T47D (cell line): Measurements from ENCODE around the gene EGFR.

Experiments
- DNase-seq, 2 experiments: peaks; one replicate each; pipeline versions ENCODE4 v3.0.0 to v3.0.0-alpha.2; 2011 to 2012; ENCODE audit warnings: low read depth in 1 of 2, low spot score in 1 of 2
- JUND ChIP-seq: IDR thresholded peaks from 2 replicates; pipeline ENCODE4 v1.6.1; 2012; ENCODE audit warnings: low read depth
- in situ Hi-C: cut with HindIII; loops from 2 replicates; pipeline ENCODE4 v1.10.0; 2016; ENCODE audit warnings: low sequenced_read_pairs, low pct_unique_long_range_greater_than_20kb

The EGFR gene

DNA sequence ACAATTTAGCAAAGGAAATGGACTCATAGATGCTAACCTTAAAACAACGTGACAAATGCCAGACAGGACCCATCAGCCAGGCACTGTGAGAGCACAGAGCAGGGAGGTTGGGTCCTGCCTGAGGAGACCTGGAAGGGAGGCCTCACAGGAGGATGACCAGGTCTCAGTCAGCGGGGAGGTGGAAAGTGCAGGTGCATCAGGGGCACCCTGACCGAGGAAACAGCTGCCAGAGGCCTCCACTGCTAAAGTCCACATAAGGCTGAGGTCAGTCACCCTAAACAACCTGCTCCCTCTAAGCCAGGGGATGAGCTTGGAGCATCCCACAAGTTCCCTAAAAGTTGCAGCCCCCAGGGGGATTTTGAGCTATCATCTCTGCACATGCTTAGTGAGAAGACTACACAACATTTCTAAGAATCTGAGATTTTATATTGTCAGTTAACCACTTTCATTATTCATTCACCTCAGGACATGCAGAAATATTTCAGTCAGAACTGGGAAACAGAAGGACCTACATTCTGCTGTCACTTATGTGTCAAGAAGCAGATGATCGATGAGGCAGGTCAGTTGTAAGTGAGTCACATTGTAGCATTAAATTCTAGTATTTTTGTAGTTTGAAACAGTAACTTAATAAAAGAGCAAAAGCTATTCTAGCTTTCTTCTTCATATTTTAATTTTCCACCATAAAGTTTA, 188.8 kb downstream of the EGFR start:
- in situ Hi-C loops, result no loop called here
- TF ChIP-seq JUND, result no peak
- no peak for DNase-seq

- no peak for TF ChIP-seq JUND
- in situ Hi-C loops, result no loop called here
- DNase-seq, result no peak
Measured at GRCh38 chr7:55209366-55209765, 190.5 kb downstream of the EGFR start.

- no peak for DNase-seq
- in situ Hi-C loops, result no loop called here
- no peak for TF ChIP-seq JUND
Measured at GRCh38 chr7:55210176-55210575, 191.4 kb downstream of the EGFR start.

DNA sequence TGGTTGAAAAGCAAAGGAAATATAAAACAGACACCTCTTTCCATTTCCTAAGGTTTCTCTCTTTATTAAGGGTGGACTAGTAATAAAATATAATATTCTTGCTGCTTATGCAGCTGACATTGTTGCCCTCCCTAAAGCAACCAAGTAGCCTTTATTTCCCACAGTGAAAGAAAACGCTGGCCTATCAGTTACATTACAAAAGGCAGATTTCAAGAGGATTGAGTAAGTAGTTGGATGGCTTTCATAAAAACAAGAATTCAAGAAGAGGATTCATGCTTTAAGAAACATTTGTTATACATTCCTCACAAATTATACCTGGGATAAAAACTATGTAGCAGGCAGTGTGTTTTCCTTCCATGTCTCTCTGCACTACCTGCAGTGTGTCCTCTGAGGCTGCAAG, 191.9 kb downstream of the EGFR start:
- in situ Hi-C loops, result no loop called here
- DNase-seq, result no peak
- TF ChIP-seq JUND, result no peak

GRCh38 chr7:55211726-55212125, 192.9 kb downstream of the EGFR start:
- no peak for DNase-seq
- TF ChIP-seq JUND, result no peak
- in situ Hi-C loops, result no loop called here

DNA sequence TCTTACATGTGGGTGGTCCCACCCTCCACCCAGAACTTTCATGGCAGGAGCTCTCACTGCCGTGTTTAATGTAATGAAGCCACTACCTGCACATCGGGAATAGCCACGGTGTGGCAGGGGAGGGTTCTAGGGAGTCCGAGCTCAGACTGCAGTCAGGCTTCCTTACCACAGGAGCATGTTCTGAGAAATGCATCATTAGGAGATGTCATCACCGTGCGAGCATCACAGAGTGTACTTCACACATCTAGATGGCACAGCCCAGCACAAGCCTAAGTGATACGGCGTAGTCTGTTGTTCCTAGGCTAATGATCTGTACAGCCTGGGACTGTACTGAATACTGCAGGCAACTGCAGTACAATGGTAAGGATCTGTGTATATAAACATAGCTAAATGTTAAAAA, 193.4 kb downstream of the EGFR start:
- TF ChIP-seq JUND, result no peak
- in situ Hi-C loops, result no loop called here
- no peak for DNase-seq

DNA sequence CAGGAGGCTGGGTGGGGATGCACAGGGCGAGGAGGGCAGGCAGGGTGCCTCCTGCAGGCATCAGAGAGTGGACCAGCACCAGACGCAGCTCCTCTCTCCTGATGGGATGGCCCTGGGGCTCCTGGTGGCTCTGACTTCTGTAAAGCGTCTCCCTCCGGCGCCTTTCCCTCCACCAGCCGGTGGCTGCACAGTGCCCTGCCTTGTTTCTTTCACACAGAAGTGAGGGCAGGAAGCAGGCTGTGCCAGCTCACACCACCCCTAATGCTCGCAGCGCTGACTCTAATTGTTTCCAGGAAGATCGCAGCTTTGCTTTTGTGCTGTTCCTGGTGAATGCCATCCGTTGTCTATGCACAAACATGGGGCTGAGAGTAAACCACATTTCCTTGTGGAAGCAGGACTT, 194.0 kb downstream of the EGFR start:
- in situ Hi-C loops, result no loop called here
- no peak for TF ChIP-seq JUND
- no peak for DNase-seq

- DNase-seq, result no peak
- in situ Hi-C loops, result no loop called here
- TF ChIP-seq JUND, result no peak
Measured at GRCh38 chr7:55214707-55215106, 195.9 kb downstream of the EGFR start.

DNA sequence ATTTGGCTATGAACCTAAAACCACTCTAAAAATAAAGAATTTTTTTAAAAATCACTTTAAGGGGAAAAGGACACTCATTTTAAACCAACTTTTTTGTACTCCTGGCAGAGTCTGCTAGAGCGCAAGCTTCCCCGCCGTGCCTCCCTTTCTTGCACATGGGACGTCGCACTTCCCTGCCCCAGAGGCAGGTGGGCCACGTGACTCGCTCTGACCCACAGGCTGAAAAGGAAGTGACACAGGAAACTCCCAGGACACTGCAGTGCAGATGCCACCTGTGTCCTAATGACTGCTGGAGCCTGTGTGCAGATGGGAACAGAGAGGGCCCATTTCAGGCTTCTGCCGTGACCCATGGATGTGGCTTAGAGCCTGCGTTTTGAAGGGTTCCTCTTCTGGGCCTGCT, 204.2 kb downstream of the EGFR start:
- no peak for DNase-seq
- TF ChIP-seq JUND, result no peak
- in situ Hi-C loops, result no loop called here

DNA sequence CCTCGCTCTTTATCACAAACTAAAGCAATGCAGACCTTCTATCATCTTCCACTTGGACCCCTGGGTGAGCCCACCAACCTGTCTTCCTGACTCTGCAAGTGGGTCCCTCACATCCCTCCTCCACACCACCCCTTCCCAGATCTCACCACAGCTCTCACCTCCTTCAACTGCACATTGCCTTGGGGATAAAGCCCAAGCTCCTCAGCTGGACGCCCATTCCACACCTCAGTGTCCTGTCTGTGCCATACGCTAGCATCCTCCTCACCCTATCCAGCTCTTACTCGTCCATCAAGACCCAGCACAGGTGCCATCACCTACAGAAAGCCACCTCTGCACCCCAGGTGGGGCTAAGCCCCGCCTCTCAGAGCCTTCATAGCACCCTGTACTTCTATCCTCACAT, 205.3 kb downstream of the EGFR start:
- no peak for DNase-seq
- in situ Hi-C loops, result no loop called here
- TF ChIP-seq JUND, result no peak

- no peak for TF ChIP-seq JUND
- DNase-seq, result no peak
- in situ Hi-C loops, result no loop called here
Measured at GRCh38 chr7:55224810-55225209, 206.0 kb downstream of the EGFR start.

DNA sequence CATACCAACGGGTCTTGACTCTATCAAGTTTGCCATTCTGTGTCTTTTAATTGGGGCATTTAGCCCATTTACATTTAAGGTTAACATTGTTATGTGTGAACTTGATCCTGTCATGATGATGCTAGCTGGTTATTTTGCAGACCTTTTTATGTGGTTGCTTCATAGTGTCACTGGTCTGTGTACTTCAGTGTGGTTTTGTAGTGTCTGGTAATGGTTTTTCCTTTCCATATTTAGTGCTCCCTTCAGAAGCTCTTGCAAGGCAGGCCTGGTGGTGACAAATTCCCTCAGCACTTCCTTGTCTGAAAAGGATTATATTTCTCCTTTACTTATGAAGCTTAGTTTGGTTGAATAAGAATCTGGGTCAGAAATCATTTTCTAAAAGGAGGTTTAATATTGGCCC, 211.2 kb downstream of the EGFR start:
- in situ Hi-C loops, result no loop called here
- no peak for DNase-seq
- no peak for TF ChIP-seq JUND

DNA sequence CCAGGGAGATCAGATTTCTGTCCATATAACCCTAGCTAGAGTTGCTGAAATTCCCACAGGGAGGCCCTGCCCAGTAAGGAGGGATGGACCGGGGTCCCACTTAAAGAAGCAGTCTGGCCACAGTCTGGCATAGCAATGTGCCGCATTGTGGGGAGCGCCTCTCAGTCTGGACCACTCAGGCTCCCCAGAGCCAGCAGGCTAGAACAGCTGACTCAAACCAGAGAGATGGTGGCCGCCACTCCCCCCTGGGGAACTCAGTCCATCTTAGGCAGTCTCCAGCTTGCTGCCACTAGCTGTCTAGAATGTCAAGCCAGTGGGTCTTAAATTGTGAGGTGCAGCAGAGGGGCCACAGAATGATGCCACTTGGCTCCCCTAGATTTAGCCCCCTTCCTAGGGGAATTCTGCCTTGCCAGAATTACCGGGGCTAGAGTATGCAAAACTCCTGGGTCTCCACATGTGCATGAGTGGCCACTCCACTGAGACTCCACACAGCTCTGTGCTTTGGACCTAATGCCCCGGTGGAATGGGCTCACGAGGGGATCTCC, 213.0 kb downstream of the EGFR start:
- in situ Hi-C loops, result no loop called here
- no peak for TF ChIP-seq JUND
- no peak for DNase-seq

- no peak for DNase-seq
- no peak for TF ChIP-seq JUND
- in situ Hi-C loops, result no loop called here
Measured at GRCh38 chr7:55233001-55233400, 214.2 kb downstream of the EGFR start.
